H1 (cell line): ENCODE data around the gene MIDN. TPM values are rescaled to one million over a fixed set of nuclear protein-coding genes. Genes with fewer than 3 reads are reported as not detected.

Source experiments
- CTCF ChIA-PET: fragments of 300-600 bp; sonication (Branson Sonifier 250); formaldehyde crosslinking; loops from one replicate; lab custom pipeline; 2021; ENCODE audit not compliant: partially characterized antibody; lab: Charles Lee
- POLR2A ChIA-PET: fragments of 300-600 bp; sonication (Branson Sonifier 250); formaldehyde crosslinking; loops from one replicate; lab custom pipeline; 2021; ENCODE audit warnings: inconsistent platforms; ENCODE audit not compliant: partially characterized antibody; lab: Charles Lee
- DNase-seq, 2 experiments: peaks; one replicate each; pipeline versions ENCODE4 v3.0.0 to v3.0.0-alpha.2; 2010 to 2022; ENCODE audit warnings: low spot score in 2 of 2, low read depth in 1 of 2, mixed read lengths in 1 of 2
- FAIRE-seq: peaks from 2 replicates; lab custom pipeline; 2011; peaks lifted over from hg19 to GRCh38; lab: Jason Lieb, UNC
- H2AFZ ChIP-seq: 2 replicates; pipeline ENCODE4 v1.8.1; 2012; ENCODE audit warnings: low read length, inconsistent platforms
- H2AK5ac ChIP-seq: 2 replicates; pipeline ENCODE4 v1.6.1; 2013; ENCODE audit warnings: low read depth, low read length
- H2BK120ac ChIP-seq: replicated peaks from 2 replicates; pipeline ENCODE3; 2013; ENCODE audit warnings: low read depth, low read length, inconsistent platforms
- H2BK12ac ChIP-seq: 2 replicates; pipeline ENCODE4 v1.6.1; 2013; ENCODE audit warnings: low read depth, low read length
- H2BK15ac ChIP-seq: 2 replicates; pipeline ENCODE4 v1.6.1; 2013; ENCODE audit warnings: low read length
- H2BK20ac ChIP-seq: 2 replicates; pipeline ENCODE4 v1.6.1; 2013; ENCODE audit warnings: low read length
- H2BK5ac ChIP-seq: 2 replicates; pipeline ENCODE4 v1.6.1; 2013; ENCODE audit warnings: low read depth, low read length
- H3K14ac ChIP-seq: 2 replicates; pipeline ENCODE4 v1.6.1; 2013; ENCODE audit warnings: inconsistent platforms; ENCODE audit not compliant: insufficient read length
- H3K18ac ChIP-seq: 2 replicates; pipeline ENCODE4 v1.6.1; 2013; ENCODE audit warnings: low read length; ENCODE audit errors: extremely low read depth
- H3K23ac ChIP-seq: 2 replicates; pipeline ENCODE4 v1.6.1; 2013; ENCODE audit warnings: inconsistent platforms; ENCODE audit not compliant: insufficient read length
- H3K23me2 ChIP-seq: 2 replicates; pipeline ENCODE4 v1.6.1; 2013; ENCODE audit warnings: low read depth, low read length
- H3K27ac ChIP-seq: 2 replicates; pipeline ENCODE4 v1.6.1; 2011; ENCODE audit warnings: low read depth, low read length, inconsistent platforms
- H3K27me3 ChIP-seq, 4 experiments: replicated peaks in 1 of 4; 1 replicate in 1 of 4; 2 replicates in 3 of 4; pipeline versions ENCODE4 v1.6.1 to v1.8.1; 2011 to 2013; ENCODE audit warnings: low read length in 3 of 4, mild to moderate bottlenecking in 3 of 4, inconsistent platforms in 2 of 4, mixed read lengths in 2 of 4, moderate library complexity in 1 of 4; ENCODE audit not compliant: control insufficient read depth in 3 of 4, insufficient read depth in 3 of 4; ENCODE audit errors: extremely low read depth in 1 of 4
- H3K36me3 ChIP-seq, 4 experiments: 2 replicates each; pipeline versions ENCODE4 v1.6.1 to v1.8.1; 2011 to 2013; ENCODE audit warnings: mild to moderate bottlenecking in 4 of 4, low read length in 3 of 4, moderate library complexity in 2 of 4, control low read depth in 1 of 4, inconsistent platforms in 1 of 4; ENCODE audit not compliant: insufficient read depth in 4 of 4, control insufficient read depth in 2 of 4
- H3K4ac ChIP-seq: replicated peaks from 2 replicates; pipeline ENCODE3; 2013; ENCODE audit warnings: low read length, low read depth, mixed read lengths, inconsistent platforms; ENCODE audit not compliant: insufficient read length
- H3K4me1 ChIP-seq, 4 experiments: replicated peaks in 1 of 4; 1 replicate in 1 of 4; 2 replicates in 3 of 4; pipeline versions ENCODE4 v1.6.1 to v1.8.1; 2011 to 2013; ENCODE audit warnings: low read length in 3 of 4, inconsistent platforms in 2 of 4, mixed read lengths in 1 of 4; ENCODE audit not compliant: insufficient read depth in 4 of 4, control insufficient read depth in 3 of 4
- H3K4me2 ChIP-seq, 2 experiments: 2 replicates each; pipeline versions ENCODE4 v1.6.1 to v1.8.1; 2011 to 2013; ENCODE audit warnings: low read depth in 2 of 2, low read length in 2 of 2, control low read depth in 1 of 2, inconsistent platforms in 1 of 2, mild to moderate bottlenecking in 1 of 2; ENCODE audit not compliant: insufficient read depth in 1 of 2
- H3K4me3 ChIP-seq, 4 experiments: fragments of 200-600, 300-600 bp in 1 of 4; sonication (generic), shearing (Covaris generic), sonication (Bioruptor Twin) in 1 of 4; 2 replicates each; pipeline versions ENCODE4 v1.5.1 to v1.8.1; 2011 to 2016; ENCODE audit warnings: low read length in 4 of 4, low read depth in 3 of 4, control low read depth in 2 of 4, inconsistent platforms in 2 of 4, mild to moderate bottlenecking in 2 of 4, mixed read lengths in 1 of 4, moderate library complexity in 1 of 4; ENCODE audit not compliant: insufficient read depth in 2 of 4; ENCODE audit errors: extremely low read depth in 1 of 4
- H3K56ac ChIP-seq: replicated peaks from 2 replicates; pipeline ENCODE3; 2013; ENCODE audit warnings: low read depth, mild to moderate bottlenecking, mixed read lengths, low read length, inconsistent platforms; ENCODE audit not compliant: insufficient read length
- H3K79me1 ChIP-seq: 2 replicates; pipeline ENCODE4 v1.6.1; 2013; ENCODE audit warnings: low read depth, low read length, control low read depth
- H3K79me2 ChIP-seq, 2 experiments: 2 replicates each; pipeline versions ENCODE4 v1.6.1 to v1.8.1; 2012 to 2013; ENCODE audit warnings: low read length in 2 of 2, mild to moderate bottlenecking in 2 of 2, inconsistent platforms in 1 of 2; ENCODE audit not compliant: insufficient read depth in 2 of 2, control insufficient read depth in 1 of 2
- H3K9ac ChIP-seq, 4 experiments: replicated peaks in 1 of 4; 1 replicate in 1 of 4; 2 replicates in 3 of 4; pipeline versions ENCODE4 v1.6.1 to v1.8.1; 2011 to 2013; ENCODE audit warnings: low read depth in 3 of 4, low read length in 3 of 4, control low read depth in 2 of 4, mild to moderate bottlenecking in 2 of 4, moderate library complexity in 2 of 4, inconsistent platforms in 1 of 4; ENCODE audit errors: extremely low read depth in 1 of 4
- H3K9me3 ChIP-seq, 2 experiments: 2 replicates each; pipeline versions ENCODE4 v1.6.1 to v1.8.1; 2012 to 2013; ENCODE audit warnings: mild to moderate bottlenecking in 2 of 2, moderate library complexity in 2 of 2, control low read depth in 1 of 2, inconsistent platforms in 1 of 2, low read depth in 1 of 2, low read length in 1 of 2, mixed read lengths in 1 of 2; ENCODE audit not compliant: insufficient read depth in 2 of 2
- H4K20me1 ChIP-seq, 2 experiments: replicated peaks in 1 of 2; 2 replicates each; pipeline versions ENCODE3 to v1.8.1; 2011 to 2013; ENCODE audit warnings: inconsistent platforms in 2 of 2, low read length in 2 of 2, mild to moderate bottlenecking in 1 of 2; ENCODE audit not compliant: insufficient read depth in 2 of 2, control insufficient read depth in 1 of 2
- H4K5ac ChIP-seq: 2 replicates; pipeline ENCODE4 v1.6.1; 2013; ENCODE audit warnings: low read length, low read depth, mixed read lengths, inconsistent platforms; ENCODE audit not compliant: insufficient read length
- H4K8ac ChIP-seq: 2 replicates; pipeline ENCODE4 v1.8.0; 2013; ENCODE audit warnings: mild to moderate bottlenecking, moderate library complexity, low read length, inconsistent platforms; ENCODE audit not compliant: insufficient read depth; ENCODE audit errors: extremely low read depth
- H4K91ac ChIP-seq: replicated peaks from 2 replicates; pipeline ENCODE3; 2013; ENCODE audit warnings: low read length, mixed read lengths, inconsistent platforms; ENCODE audit not compliant: insufficient read length
- CEBPB ChIP-seq: IDR thresholded peaks from 2 replicates; pipeline ENCODE4 v1.6.1; 2012; ENCODE audit warnings: low read depth, low read length
- CHD1 ChIP-seq: IDR thresholded peaks from 2 replicates; pipeline ENCODE4 v1.6.1; 2012; ENCODE audit warnings: low read depth, low read length, improper control_type of control experiment
- CREB1 ChIP-seq: IDR thresholded peaks from 2 replicates; pipeline ENCODE4 v1.6.1; 2012; ENCODE audit warnings: inconsistent platforms
- EP300 ChIP-seq, 2 experiments: IDR thresholded peaks; 1 replicate in 1 of 2; 2 replicates in 1 of 2; pipeline ENCODE4 v1.6.1; 2011 to 2012; ENCODE audit warnings: low read depth in 2 of 2, low read length in 2 of 2, mild to moderate bottlenecking in 2 of 2, borderline replicate concordance in 1 of 2, inconsistent platforms in 1 of 2, moderate library complexity in 1 of 2
- HDAC2 ChIP-seq, 2 experiments: fragments of 300-600 bp in 1 of 2; sonication (generic) in 1 of 2; IDR thresholded peaks; 2 replicates each; pipeline ENCODE4 v1.6.1; 2011 to 2012; ENCODE audit warnings: low read depth in 2 of 2, low read length in 2 of 2, mild to moderate bottlenecking in 2 of 2, moderate library complexity in 2 of 2, borderline replicate concordance in 1 of 2, inconsistent platforms in 1 of 2
- RFX5 ChIP-seq: IDR thresholded peaks from 2 replicates; pipeline ENCODE4 v1.6.1; 2011; ENCODE audit warnings: low read depth, low read length, improper control_type of control experiment, borderline replicate concordance
- SP4 ChIP-seq: IDR thresholded peaks from 2 replicates; pipeline ENCODE4 v1.6.1; 2012; ENCODE audit warnings: low read length, inconsistent platforms
- WGBS, 2 experiments: shearing (Covaris generic) in 1 of 2; methylation state at CpG; one replicate each; pipeline versions ENCODE4 v1.1.6 to v1.1.7; 2013 to 2015; ENCODE audit warnings: low lambda C conversion rate in 2 of 2, mixed read lengths in 2 of 2, inconsistent platforms in 1 of 2, low coverage in 1 of 2, missing lambda C conversion rate in 1 of 2; ENCODE audit not compliant: insufficient replicate concordance in 2 of 2, insufficient coverage in 1 of 2, insufficient read length in 1 of 2; ENCODE audit errors: extremely low coverage in 1 of 2, missing lambda C conversion rate in 1 of 2; 5-methylcytosine and 5-hydroxymethylcytosine counted together
- polyA plus RNA-seq, 7 experiments: library from polyadenylated mRNA; depleted of rRNA in 3 of 7; stranded (reverse) in 5 of 7; unstranded in 2 of 7; fragments of >200 nt in 5 of 7; fragments of 200-250 nt in 2 of 7; gene quantifications; 1 replicate in 5 of 7; 2 replicates in 1 of 7; 4 replicates in 1 of 7; pipeline versions ENCODE4 v1.2.1 to v1.2.3, GENCODE V29; 2011 to 2013; ENCODE audit warnings: missing spikeins in 2 of 7, mixed read lengths in 2 of 7
- total RNA-seq: library from RNA; stranded (reverse); fragmentation: NEBNext Ultra II Directional; extraction: Animal tissue kit (Norgen Biotek cat#: 25700); gene quantifications from 2 replicates; pipeline ENCODE4 v1.2.1, GENCODE V29; 2021

MIDN gene
- total and polyA plus RNA-seq, 2 of the 8 experiments (the other 6 are each of a cell fraction or from before 2014, with no cell fraction given), result 39.8 to 159 TPM

DNA sequence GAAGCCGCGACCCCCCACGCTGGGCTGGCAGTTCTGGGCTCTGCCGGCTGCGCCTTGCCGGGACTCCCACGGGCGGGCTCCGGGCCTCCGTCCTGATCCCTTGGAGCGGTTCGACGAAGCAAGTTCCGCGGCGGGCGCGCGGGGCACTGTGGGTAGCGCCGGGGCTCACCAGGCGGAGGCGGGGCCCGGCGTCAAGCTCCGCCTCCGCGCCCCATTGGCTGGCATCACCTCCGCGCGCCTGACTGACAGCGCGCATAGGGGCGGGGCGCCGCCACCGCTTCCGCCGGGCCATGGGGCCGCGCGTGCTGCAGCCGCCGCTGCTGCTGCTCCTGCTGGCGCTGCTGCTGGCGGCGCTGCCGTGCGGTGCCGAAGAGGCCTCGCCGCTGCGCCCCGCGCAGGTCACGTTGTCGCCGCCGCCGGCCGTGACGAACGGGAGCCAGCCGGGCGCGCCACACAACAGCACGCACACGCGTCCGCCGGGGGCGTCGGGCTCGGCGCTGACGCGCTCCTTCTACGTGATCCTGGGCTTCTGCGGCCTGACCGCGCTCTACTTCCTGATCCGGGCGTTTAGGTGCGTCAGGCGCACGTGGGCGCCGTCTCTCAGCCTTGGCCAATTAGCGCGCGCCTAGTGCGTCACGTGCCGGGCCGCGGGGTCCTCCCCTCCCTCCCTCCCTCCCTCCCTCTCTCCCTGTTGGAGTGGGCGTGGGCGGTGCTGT, 27.0 kb downstream of the MIDN start, which contains the start of gene FAM174C:
Gene FAM174C (plus strand): TSS at position 271 of the 716 bp plus-strand sequence. CDS start 20 bp downstream, at position 291.
- Histone ChIP-seq H3K4ac (peak within 1 kb of the TSS; percentile 95), H2AK5ac (no peak within 1 kb of the TSS; the same call in 1 of the 2 replicates), H4K5ac (peak within 1 kb of the TSS; percentile 67), H3K9me3 (no peaks in the 10 kb centered on the region), H3K27ac (peak within 1 kb of the TSS; percentile 99), H3K27me3 (no peaks in the 10 kb centered on the region), H3K14ac (no peak within 1 kb of the TSS), H3K79me2 (peaks cover 0 to 30% of the 10 kb centered on the region in 2 experiments; a peak in 2 of 4 replicates), H4K8ac (peak within 1 kb of the TSS; percentile 99), H3K4me2 (peak within 1 kb of the TSS; percentile 80 to 90), H2BK120ac (peak within 1 kb of the TSS; percentile 41), H3K79me1 (peaks cover 22% of the 10 kb centered on the region), H3K9ac (peak within 1 kb of the TSS; percentile 72 to 99 (median 98)), H3K4me1 (peaks cover under 1 to 19% (median 15%) of the 10 kb centered on the region in 4 experiments; a peak in 6 of 7 replicates), H4K91ac (peak within 1 kb of the TSS; percentile 97), H3K4me3 (peak within 1 kb of the TSS; percentile 77 to 82 (median 78)), H2BK5ac (peak within 1 kb of the TSS; percentile 91), H2BK15ac (no peak within 1 kb of the TSS), H4K20me1 (peaks cover 5 to 25% of the 10 kb centered on the region in 2 experiments), H3K56ac (peak within 1 kb of the TSS; percentile 97), H2BK12ac (peak within 1 kb of the TSS; percentile 39; the same call in 1 of the 2 replicates), H3K23ac (no peak within 1 kb of the TSS), H3K23me2 (peaks cover 10% of the 10 kb centered on the region; the same call in 1 of the 2 replicates), H3K18ac (peak within 1 kb of the TSS; percentile 88), H3K36me3 (peaks cover 33 to 47% (median 43%) of the 10 kb centered on the region in 4 experiments), H2BK20ac (no peak within 1 kb of the TSS), H2AFZ (no peak within 1 kb of the TSS)
- DNase-seq, result peak in 1 of 2 experiments; percentile 92
- 3% methylated on average over 11 of the region's 98 CpGs; no CpG with 5 or more reads in 1 of the 2 experiments for WGBS, 2 experiments
- no peak for FAIRE-seq
- ChIA-PET CTCF (interaction anchor here (0.8 kb wide), 1 partner anchor 31 kb away, joined by 4 read pairs; no protein-coding TSS in a partner anchor), POLR2A (interaction anchor here (0.6 to 11.4 kb wide), 32 partner anchors 9 to 247 kb away, joined by 3 to 331 read pairs (median 4); partner anchors contain the start of genes CIRBP and NDUFS7)
- TF ChIP-seq HDAC2 (IDR thresholded peaks at IDR 0.05; ENCODE audit: borderline replicate concordance in 1 of 2, low read depth in 2 of 2, low read length in 2 of 2) (peak in 1 of 2 experiments; percentile 94; a peak in 1 of 4 replicates), SP4 (peak; percentile 89), CEBPB (no peak), CREB1 (peak; percentile 92), CHD1 (no peak), RFX5 (no peak), EP300 (IDR thresholded peaks at IDR 0.05; ENCODE audit: borderline replicate concordance in 1 of 2, low read depth in 2 of 2, low read length in 2 of 2) (0 out of 3 replicates have a peak, but pooled peaks of 1 of the 2 experiments have one; percentile 2)
